Activated T-helper 1 cell treated with anti-CD3 and anti-CD28 coated beads, Interleukin-12 subunit alpha, Interleukin-12 subunit beta, Interleukin-2, Interleukin-4 antibody, amounts not matched to agents 30 ng/mL and 10 ng/mL and 1 ng/mL, durations not matched to agents 14 hours and 24 hours and 36 hours (primary cell): ENCODE measurements around the gene KAT7. TPM values are rescaled to one million over a fixed set of nuclear protein-coding genes. Genes with fewer than 3 reads are reported as not detected.

Experiments
- DNase-seq: peaks from one replicate; pipeline ENCODE4 v3.0.0; 2021; ENCODE audit warnings: low spot score
- H3K27ac Mint-ChIP-seq: one replicate; pipeline ENCODE4 v1.8.0; 2021; ENCODE audit warnings: mild to moderate bottlenecking, mixed read lengths
- H3K27me3 Mint-ChIP-seq: one replicate; pipeline ENCODE4 v1.8.0; 2022; ENCODE audit warnings: mild to moderate bottlenecking, moderate library complexity, mixed read lengths; ENCODE audit not compliant: insufficient read depth
- H3K36me3 Mint-ChIP-seq: one replicate; pipeline ENCODE4 v1.8.0; 2021; ENCODE audit warnings: low read depth, mixed read lengths
- H3K4me1 Mint-ChIP-seq: one replicate; pipeline ENCODE4 v1.8.0; 2021; ENCODE audit warnings: low read depth, mixed read lengths
- H3K4me3 Mint-ChIP-seq: one replicate; pipeline ENCODE4 v1.8.0; 2021; ENCODE audit warnings: mild to moderate bottlenecking, moderate library complexity, mixed read lengths
- H3K9me3 Mint-ChIP-seq: one replicate; pipeline ENCODE4 v1.8.0; 2021; ENCODE audit warnings: mixed read lengths
- intact Hi-C: fragments of 100-400 bp; cut with micrococcal nuclease; formaldehyde crosslinking; loops from one replicate; pipeline ENCODE4 v1.15.1; 2024
- total RNA-seq: library from RNA; stranded (reverse); gene quantifications from 2 replicates; pipeline ENCODE4 v1.2.3, GENCODE V29; 2022

The KAT7 gene
- total RNA-seq: 68.5 and 71.1 TPM in 2 replicates

DNA sequence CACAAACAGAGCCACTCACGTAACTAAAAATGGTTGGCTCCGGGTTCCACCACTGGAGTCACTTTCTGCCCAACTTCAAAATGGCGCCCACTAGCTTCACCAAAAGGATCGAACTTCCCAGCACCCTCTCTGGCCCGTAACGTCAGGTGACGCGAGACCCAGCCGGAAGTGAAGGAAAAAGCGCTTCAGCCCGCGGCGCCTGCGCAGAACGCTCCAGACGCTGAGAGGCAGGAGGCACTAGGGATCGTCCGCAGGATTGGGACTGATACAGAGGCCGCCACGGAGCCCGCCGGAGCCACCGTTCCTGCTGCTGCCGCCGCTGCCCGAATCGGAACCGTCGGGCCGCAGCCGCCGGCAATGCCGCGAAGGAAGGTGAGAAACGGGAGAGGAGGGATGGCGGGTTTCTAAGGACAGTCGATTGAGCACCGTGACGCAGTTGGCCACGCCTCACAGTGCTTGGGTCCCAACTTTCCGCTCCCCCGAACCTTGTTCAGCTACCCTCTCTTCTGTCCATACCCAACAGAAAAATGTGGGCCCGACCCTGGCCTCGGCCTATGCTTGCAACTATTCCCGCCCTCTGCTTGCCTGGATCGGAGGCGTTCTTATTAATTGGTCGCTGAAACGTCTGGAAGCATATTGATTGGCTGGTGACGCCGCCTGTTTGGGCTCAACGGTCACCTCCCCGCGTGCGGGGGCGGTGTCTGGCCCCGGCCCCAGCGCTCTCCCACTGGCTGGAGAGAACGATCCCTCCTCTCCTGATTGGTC is at the start of gene KAT7:
TSS of gene KAT7 (plus strand) at position 204 of the 765 bp plus-strand sequence. CDS start at position 358, 154 bp downstream.
- DNase-seq: peak; percentile 99
- intact Hi-C loops: loop anchor here (1.0 to 2.0 kb wide), 9 partner anchors 24 to 373 kb away; partner anchors contain the start of genes FAM117A, PPP1R9B and SPOP
- H3K9me3 Mint-ChIP-seq: no peaks in the 10 kb centered on the region
- H3K4me3 Mint-ChIP-seq: peak within 1 kb of the TSS; percentile 94
- H3K27ac Mint-ChIP-seq: peak within 1 kb of the TSS; percentile 99
- peaks cover 35% of the 10 kb centered on the region for H3K4me1 Mint-ChIP-seq
- no peaks in the 10 kb centered on the region for H3K27me3 Mint-ChIP-seq
- H3K36me3 Mint-ChIP-seq: peaks cover 32% of the 10 kb centered on the region

GRCh38 chr17:49739641-49740271 is 48.7 kb upstream of the KAT7 start:
- H3K4me1 Mint-ChIP-seq: peaks cover 72% of the 10 kb centered on the region

GRCh38 chr17:49741009-49741691 is 47.3 kb upstream of the KAT7 start:
- H3K36me3 Mint-ChIP-seq: peaks cover 18% of the 10 kb centered on the region
- H3K4me3 Mint-ChIP-seq: peak overlapping the region; percentile 80
- peaks cover 7% of the 10 kb centered on the region for H3K9me3 Mint-ChIP-seq
- H3K27ac Mint-ChIP-seq: peak overlapping the region; percentile 99
- no peaks in the 10 kb centered on the region for H3K27me3 Mint-ChIP-seq
- peaks cover 85% of the 10 kb centered on the region for H3K4me1 Mint-ChIP-seq
- intact Hi-C loops: no loop called here
- DNase-seq: no peak

More at GRCh38 chr17:49739641-49740271, 48.7 kb upstream of the KAT7 start:
- peak; percentile 83 for DNase-seq
- intact Hi-C loops: loop anchor here (1.0 kb wide), 5 partner anchors 9 to 49 kb away; partner anchors contain the start of genes FAM117A and KAT7
- H3K36me3 Mint-ChIP-seq: peaks cover 12% of the 10 kb centered on the region
- no peaks in the 10 kb centered on the region for H3K9me3 Mint-ChIP-seq
- H3K27ac Mint-ChIP-seq: peak overlapping the region; percentile 99
- no peaks in the 10 kb centered on the region for H3K27me3 Mint-ChIP-seq
- H3K4me3 Mint-ChIP-seq: peak overlapping the region; percentile 80

- Mint-ChIP-seq H3K4me3 (peak overlapping the region; percentile 80), H3K4me1 (peaks cover 85% of the 10 kb centered on the region), H3K9me3 (peaks cover 7% of the 10 kb centered on the region), H3K27me3 (no peaks in the 10 kb centered on the region), H3K27ac (peak overlapping the region; percentile 99), H3K36me3 (peaks cover 18% of the 10 kb centered on the region)
- no peak for DNase-seq
- intact Hi-C loops: no loop called here
Observed at GRCh38 chr17:49741692-49742076, 46.8 kb upstream of the KAT7 start.

- DNase-seq: no peak
- peaks cover 85% of the 10 kb centered on the region for H3K4me1 Mint-ChIP-seq
- peaks cover 18% of the 10 kb centered on the region for H3K36me3 Mint-ChIP-seq
- H3K27me3 Mint-ChIP-seq: no peaks in the 10 kb centered on the region
- H3K4me3 Mint-ChIP-seq: peak overlapping the region; percentile 80
- peaks cover 7% of the 10 kb centered on the region for H3K9me3 Mint-ChIP-seq
- intact Hi-C loops: no loop called here
- H3K27ac Mint-ChIP-seq: peak overlapping the region; percentile 99
Observed at GRCh38 chr17:49742166-49742638, 46.3 kb upstream of the KAT7 start.

DNA sequence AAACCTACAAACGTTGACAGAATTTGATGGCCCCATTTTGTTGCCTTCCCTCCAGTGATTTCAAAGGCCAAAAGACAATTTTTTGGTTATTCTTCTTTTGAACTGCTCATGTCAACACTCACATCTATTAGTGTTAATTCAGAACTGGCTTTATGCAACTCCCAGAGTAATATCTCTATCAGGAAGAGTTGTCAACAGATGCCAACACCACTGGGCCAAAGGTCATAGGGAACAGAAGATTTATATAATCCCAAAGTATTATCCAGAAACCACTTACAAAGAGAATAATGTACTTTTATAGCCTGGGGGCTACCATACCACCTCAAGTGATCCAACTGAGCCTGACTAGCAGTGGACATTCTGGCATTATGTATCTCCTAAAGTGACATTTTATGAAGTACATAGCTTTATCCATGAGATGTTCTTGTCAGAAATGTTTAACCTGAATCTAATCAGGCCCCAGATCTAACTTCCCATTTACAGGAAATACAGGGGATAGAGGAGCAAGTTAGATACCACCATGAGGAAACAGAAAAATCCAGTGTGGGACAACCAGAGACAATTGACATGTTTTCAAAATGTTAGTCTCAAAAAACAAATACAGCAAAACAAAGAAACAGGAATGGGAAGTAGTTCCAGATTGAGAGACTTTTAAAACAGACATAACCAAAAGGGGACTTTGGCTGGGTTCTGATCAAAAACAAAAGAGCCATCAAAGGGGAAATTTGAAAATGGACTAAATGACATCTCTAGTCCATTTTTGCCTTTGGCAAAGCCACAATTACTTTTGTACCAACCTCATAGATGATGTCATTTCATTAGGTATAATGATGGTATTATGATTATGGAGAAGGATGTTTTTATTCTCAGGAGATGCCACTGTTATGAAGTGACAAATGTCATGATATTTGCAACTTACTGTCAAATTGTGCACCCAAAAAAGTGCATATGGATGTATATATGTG is 43.0 kb upstream of the KAT7 start:
- Mint-ChIP-seq H3K36me3 (peaks cover 14% of the 10 kb centered on the region), H3K9me3 (peaks cover 7% of the 10 kb centered on the region), H3K27me3 (no peaks in the 10 kb centered on the region), H3K4me3 (peak overlapping the region; percentile 78), H3K4me1 (peaks cover 83% of the 10 kb centered on the region), H3K27ac (peak overlapping the region; percentile 93)
- no peak for DNase-seq
- intact Hi-C loops: loop anchor here (5.0 kb wide), 1 partner anchor 992 kb away; no protein-coding TSS in a partner anchor

DNA sequence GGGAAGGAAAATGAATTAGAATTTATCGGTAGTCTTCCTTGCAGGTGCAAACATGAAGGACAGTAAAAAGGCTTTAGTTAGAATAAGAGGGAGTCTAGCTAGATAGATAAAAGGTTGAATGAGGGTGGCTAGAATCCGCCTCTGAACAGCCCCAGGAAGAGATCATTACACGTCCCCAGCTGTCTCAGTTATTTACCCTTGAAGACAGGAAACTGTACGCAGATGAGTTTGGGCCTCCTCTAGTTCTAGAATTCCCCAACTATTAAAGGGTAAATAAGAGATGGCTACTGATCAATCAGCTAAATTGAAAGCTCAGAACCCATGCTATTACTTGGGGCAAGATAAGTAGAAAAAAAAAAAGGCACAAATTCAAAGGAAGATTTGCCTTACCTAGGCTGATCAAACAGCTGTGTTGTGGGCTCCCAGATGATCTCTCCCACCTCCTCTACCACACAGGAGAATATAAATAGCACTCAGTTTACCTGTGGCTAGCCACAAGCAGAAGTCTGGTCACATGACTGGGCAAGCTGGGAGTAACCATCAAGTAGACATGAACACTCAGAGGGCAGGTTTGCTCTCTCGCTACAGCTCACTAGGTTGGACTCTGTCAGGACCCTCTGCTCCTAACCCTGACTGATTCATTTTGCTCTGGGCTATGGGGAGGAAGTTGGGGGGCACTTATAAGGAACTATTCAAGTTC is 41.5 kb upstream of the KAT7 start:
- DNase-seq: no peak
- Mint-ChIP-seq H3K27me3 (no peaks in the 10 kb centered on the region), H3K27ac (peak overlapping the region; percentile 93), H3K4me1 (peaks cover 69% of the 10 kb centered on the region), H3K36me3 (peaks cover 14% of the 10 kb centered on the region), H3K9me3 (peaks cover 7% of the 10 kb centered on the region), H3K4me3 (peak overlapping the region; percentile 78)
- intact Hi-C loops: loop anchor here (1.0 to 5.0 kb wide), 2 partner anchors 39 to 990 kb away; no protein-coding TSS in a partner anchor

GRCh38 chr17:49747632-49748031 is 40.8 kb upstream of the KAT7 start:
- Mint-ChIP-seq H3K27me3 (no peaks in the 10 kb centered on the region), H3K4me3 (peak overlapping the region; percentile 78), H3K27ac (peak overlapping the region; percentile 93), H3K36me3 (peaks cover 18% of the 10 kb centered on the region), H3K9me3 (peaks cover 7% of the 10 kb centered on the region), H3K4me1 (peaks cover 69% of the 10 kb centered on the region)
- intact Hi-C loops: loop anchor here (1.0 to 5.0 kb wide), 4 partner anchors 8 to 990 kb away; no protein-coding TSS in a partner anchor
- no peak for DNase-seq

DNA sequence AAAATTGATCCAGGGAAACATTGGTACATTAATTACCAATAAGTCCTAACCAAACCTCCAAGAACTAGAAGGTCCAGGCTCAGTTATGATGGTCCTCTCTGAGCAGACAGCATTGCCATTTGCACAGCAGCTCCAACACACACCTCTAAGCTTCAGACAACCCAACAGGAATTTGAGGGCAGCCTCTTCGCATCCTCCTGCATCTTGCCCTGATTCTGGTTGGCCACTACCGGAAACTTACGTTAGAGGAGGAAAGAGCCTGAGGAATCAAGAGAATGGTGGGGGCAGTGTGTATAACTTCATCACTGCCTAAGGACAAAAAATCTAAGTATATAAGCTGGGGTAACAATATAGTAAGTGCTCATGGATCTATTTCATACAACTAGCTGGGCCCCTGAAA is 40.3 kb upstream of the KAT7 start:
- Mint-ChIP-seq H3K27ac (peak overlapping the region; percentile 93), H3K4me3 (peak overlapping the region; percentile 78), H3K27me3 (no peaks in the 10 kb centered on the region), H3K36me3 (peaks cover 16% of the 10 kb centered on the region), H3K4me1 (peaks cover 66% of the 10 kb centered on the region), H3K9me3 (peaks cover 7% of the 10 kb centered on the region)
- no peak for DNase-seq
- intact Hi-C loops: loop anchor here (1.0 to 5.0 kb wide), 3 partner anchors 9 to 989 kb away; no protein-coding TSS in a partner anchor

DNA sequence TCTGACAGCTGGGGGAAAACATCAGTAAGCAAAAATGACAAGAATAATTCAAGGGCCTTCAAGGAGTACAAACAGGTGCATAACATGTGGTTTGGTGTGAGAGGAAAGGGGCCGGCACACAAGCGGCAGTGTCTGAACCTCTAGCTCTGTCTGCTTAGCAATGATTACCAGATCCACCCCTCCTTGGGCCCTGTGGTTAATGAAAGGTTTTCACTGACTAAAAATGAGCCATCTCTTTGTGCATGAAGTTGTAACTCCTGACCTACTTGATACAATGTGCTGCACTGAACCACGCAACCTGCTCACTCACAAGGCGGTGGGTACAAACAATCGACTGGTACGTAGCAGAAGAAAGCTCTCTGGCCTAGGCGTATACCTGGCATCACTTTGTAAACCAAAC is 39.7 kb upstream of the KAT7 start:
- peak overlapping the region; percentile 93 for H3K27ac Mint-ChIP-seq
- intact Hi-C loops: loop anchor here (1.0 to 5.0 kb wide), 3 partner anchors 9 to 989 kb away; no protein-coding TSS in a partner anchor
- H3K36me3 Mint-ChIP-seq: peaks cover 16% of the 10 kb centered on the region
- H3K4me3 Mint-ChIP-seq: peak overlapping the region; percentile 78
- peak; percentile 27 for DNase-seq
- peaks cover 7% of the 10 kb centered on the region for H3K9me3 Mint-ChIP-seq
- no peaks in the 10 kb centered on the region for H3K27me3 Mint-ChIP-seq
- H3K4me1 Mint-ChIP-seq: peaks cover 72% of the 10 kb centered on the region

DNA sequence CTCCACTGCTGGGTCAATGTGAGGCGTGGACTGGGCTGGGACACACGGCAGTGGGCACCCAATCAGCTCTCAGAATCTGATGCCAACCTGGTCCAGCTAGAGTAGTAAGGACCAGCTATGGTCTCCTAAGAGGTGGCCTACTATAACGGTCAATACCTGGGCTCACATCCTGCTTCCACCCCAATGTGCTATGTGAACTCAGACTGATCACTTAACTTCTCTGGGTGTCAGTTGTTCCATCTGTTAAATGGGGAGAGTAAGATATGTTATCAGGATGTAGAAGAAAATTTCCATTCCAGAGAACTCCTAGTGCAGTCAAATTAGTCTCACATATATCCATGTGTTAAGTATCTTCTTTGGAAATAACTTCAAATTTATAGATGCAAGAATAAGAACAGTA is 38.8 kb upstream of the KAT7 start:
- DNase-seq: no peak
- Mint-ChIP-seq H3K36me3 (peaks cover 16% of the 10 kb centered on the region), H3K27ac (peak overlapping the region; percentile 49), H3K27me3 (no peaks in the 10 kb centered on the region), H3K4me1 (peaks cover 75% of the 10 kb centered on the region), H3K4me3 (peak overlapping the region; percentile 15), H3K9me3 (peaks cover 7% of the 10 kb centered on the region)
- intact Hi-C loops: loop anchor here (5.0 kb wide), 1 partner anchor 988 kb away; no protein-coding TSS in a partner anchor
